KG1 (cell line): ENCODE measurements around the gene ZKSCAN4.

Source experiments
- DNase-seq: peaks from one replicate; lab custom pipeline; 2025; lab: John Stamatoyannopoulos, UW

The ZKSCAN4 gene

GRCh38 chr6:28248916-28249315 lies 3.2 kb downstream of the ZKSCAN4 start:
- no peak for DNase-seq

- no peak for DNase-seq
These were observed 6.7 kb downstream of the ZKSCAN4 start for GRCh38 chr6:28245206-28245941.

GRCh38 chr6:28243946-28244345 lies 8.1 kb downstream of the ZKSCAN4 start:
- no peak for DNase-seq

DNA sequence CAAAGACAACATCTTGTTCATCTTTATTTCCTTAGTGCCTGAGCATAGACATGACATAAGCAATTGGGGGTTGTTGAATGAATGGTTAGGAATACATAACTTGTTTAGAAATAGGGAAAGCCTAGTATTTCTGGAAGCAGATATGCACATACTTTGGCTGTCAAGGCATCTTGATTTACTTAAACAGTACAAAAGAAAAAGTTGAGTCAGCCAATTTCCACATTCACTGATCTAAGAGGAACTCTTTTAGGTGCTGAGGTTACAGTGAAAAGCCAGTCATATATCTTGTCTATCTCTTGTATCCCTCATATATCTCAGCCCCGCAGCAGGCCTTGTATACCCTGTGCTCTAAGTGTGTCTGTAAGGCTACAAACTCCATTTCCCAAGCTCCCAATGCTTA lies 11.6 kb downstream of the ZKSCAN4 start:
- DNase-seq: no peak

- DNase-seq: no peak
These were observed 12.4 kb downstream of the ZKSCAN4 start for GRCh38 chr6:28239636-28240035.

DNA sequence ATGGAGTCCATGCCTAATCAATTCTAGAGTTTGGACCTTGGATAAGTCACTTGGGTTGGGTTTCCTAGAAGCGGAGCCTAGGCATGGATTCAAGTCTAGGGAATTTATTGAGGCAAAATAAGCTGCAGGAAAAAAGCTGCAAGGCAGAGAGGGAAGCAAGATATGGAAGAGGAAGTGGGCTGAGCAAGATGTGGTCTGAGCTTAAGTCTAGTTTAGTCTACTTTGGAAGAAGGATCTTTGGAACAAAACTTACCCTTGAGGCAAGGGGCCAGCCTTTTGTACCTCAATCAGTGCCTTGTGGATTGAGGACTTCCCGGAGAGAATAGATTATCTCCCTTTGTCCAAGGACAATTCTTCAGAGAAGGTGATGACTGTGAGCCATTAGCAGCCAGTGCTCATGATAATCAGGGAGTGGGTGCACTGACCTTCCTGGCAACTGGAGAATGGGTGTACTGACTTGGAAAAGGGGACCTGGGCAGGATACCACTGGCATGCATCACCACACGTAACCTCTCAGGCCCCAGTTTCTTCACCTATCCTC lies 16.1 kb downstream of the ZKSCAN4 start:
- no peak for DNase-seq

DNA sequence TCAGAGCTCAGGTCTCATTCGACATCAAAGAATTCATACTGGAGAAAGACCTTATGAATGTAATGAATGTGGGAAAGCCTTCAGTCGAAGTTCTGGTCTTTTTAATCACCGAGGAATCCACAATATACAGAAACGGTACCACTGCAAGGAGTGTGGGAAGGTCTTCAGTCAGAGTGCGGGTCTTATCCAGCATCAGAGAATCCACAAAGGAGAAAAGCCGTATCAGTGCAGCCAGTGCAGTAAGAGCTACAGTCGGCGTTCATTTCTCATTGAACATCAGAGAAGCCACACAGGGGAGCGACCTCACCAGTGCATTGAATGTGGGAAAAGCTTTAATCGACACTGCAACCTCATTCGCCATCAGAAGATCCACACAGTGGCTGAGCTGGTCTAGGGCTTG lies 19.3 kb downstream of the ZKSCAN4 start:
- DNase-seq: no peak

DNA sequence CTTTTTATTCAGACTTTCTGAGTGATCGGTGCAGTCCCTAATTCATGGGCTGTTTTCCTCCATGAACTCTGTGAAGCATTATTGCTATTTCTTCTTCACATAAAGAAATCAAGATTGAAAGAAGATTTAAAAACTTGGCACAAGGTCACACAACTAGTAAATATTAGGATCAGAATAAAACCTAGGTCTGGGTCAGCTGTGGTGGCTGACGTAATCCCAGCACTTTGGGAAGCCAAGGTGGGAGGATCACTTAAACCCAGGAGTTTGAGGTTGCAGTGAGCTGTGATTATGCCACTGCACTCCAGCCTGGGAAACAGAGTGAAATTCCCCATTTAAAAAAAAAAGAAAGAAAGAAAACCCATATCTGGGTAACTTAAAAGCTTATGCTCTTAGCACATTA lies 25.6 kb downstream of the ZKSCAN4 start:
- DNase-seq: no peak

DNA sequence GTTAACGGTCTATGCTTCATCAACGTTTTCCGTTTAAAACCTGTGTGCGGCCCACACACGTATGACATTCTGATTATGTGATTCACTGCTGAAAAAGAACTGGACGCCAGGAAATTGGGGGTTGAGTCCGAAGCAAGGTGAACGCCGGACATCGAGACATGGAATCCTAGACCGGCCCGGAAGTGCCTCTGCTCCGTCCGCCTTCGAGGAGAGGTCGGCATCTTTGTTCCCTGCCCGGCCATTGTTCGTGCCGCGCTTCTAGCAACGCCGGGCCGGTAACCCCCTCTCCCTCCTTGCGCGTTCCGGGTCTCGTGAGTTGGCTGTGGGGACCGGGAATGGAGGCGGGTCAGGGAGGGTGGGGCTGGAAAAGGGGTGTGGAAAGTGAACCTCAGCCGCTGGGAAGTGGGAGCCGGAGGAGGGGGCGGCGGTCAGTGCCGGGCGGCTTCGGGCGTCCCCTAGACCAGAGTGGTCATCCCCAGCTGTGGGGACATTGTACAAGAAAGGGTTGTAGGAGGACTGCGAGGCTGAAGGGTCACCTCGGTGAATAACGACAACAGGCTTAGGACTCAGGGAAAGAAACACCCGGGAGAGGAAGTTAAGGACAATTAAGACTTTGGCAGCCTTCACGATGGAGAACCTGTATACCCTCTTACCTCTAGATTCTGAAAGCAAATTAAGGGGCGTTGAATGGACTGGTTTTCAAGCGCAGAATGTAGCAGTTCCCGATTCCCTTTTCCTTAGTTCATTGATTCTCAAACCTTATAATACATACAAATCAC lies 26.8 kb downstream of the ZKSCAN4 start, which contains the start of gene ZSCAN9:
TSS of gene ZSCAN9 (plus strand) at position 220 of the 779 bp plus-strand sequence. CDS start 1,810 bp downstream, outside the sequence.
- peak; percentile 46 for DNase-seq

DNA sequence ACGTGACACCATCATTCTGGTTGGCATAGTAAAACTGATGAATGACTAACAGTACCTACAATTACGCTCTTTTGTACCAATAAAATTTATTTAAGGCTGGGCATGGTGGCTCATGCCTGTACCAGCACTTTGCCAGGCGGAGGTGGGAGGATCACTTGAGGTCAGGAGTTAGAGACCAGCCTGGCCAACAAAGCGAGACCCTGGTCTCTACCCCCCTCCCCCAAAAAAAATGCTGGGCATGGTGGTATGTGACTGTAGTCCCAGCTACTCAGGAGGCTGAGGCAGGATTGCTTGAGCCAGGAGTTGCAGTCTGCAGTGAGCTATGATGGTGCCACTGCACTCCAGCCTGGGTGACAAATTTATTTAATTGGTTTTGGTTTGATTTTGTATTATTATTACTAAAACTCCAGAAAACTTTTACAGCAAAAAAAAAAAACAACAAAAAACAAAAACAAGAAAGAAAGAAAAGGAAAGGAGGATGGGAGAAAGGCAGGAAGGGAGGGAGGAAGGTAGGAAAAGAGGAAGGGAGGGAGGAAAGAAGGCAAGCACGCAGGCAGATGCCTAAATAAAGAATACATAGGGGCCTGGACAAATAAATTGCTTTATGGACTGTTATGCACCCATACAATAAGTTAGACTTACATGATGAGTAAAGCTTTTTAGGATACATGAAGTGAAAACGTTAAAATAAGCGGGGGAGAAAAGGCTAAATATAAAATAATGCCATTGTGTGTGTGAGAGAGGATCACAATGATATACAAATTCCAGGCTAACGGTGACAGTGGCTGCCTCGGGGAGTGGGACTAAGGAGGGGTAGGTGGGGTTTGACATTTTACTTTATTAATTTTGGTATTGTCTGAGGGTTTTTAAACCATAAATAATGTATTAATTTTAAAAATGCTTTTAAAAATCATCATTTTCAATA lies 27.7 kb downstream of the ZKSCAN4 start:
- DNase-seq: no peak

GRCh38 chr6:28220257-28221133 lies 31.6 kb downstream of the ZKSCAN4 start:
- DNase-seq: no peak

- DNase-seq: no peak
These were observed 33.5 kb downstream of the ZKSCAN4 start for GRCh38 chr6:28218312-28219248.

GRCh38 chr6:28217890-28218289 lies 34.2 kb downstream of the ZKSCAN4 start:
- no peak for DNase-seq

DNA sequence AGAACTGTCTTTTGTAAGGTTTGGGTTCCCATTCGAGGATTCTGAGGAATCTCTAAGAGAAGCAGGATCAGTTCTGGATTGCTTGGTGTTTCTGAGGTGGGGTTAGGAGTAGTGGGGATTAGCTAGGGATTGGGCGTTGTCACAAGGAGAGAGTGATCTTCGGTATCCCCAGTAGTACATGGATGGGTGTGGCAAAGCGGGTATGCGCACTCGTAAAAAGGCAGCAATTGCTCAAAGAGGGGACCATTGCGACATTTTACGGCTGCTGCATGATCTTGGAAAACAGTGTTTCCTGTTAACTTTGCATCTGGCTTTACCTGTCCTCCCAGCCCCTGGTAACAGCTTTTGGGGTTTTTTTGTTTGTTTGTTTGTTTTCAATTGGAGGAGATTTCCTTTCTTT lies 36.6 kb downstream of the ZKSCAN4 start:
- no peak for DNase-seq

- DNase-seq: no peak
These were observed 38.9 kb downstream of the ZKSCAN4 start for GRCh38 chr6:28213213-28213523.

DNA sequence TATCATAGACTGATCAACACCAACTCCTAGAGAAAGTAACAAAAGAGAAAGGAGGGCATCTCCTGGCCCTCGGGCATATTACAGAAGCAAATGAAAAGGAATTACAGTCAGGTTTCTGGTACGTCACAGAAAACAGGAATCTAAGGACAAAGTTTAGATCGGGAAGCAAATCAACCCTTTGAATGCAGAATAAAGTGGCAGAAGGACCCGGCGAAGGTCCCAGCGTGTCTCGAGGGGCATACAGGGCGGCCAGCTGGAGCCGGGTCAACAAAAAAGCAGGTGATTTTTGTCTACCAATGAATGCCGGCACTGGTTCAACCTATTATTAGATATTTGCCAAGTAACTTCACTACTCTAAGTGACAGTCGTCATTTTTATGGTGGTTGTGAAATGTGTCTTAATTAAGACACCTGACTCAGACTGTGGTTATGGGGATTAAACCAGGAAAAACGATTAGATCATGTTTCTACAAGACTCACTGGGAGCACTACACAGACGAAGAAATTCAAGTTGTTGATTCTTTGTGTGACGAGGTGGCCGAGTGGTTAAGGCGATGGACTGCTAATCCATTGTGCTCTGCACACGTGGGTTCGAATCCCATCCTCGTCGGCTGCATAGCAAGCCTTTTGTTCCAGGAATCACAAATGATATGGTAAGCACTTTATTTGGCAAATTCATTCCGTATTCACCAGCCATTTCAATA lies 39.4 kb downstream of the ZKSCAN4 start:
- peak; percentile 55 for DNase-seq

DNA sequence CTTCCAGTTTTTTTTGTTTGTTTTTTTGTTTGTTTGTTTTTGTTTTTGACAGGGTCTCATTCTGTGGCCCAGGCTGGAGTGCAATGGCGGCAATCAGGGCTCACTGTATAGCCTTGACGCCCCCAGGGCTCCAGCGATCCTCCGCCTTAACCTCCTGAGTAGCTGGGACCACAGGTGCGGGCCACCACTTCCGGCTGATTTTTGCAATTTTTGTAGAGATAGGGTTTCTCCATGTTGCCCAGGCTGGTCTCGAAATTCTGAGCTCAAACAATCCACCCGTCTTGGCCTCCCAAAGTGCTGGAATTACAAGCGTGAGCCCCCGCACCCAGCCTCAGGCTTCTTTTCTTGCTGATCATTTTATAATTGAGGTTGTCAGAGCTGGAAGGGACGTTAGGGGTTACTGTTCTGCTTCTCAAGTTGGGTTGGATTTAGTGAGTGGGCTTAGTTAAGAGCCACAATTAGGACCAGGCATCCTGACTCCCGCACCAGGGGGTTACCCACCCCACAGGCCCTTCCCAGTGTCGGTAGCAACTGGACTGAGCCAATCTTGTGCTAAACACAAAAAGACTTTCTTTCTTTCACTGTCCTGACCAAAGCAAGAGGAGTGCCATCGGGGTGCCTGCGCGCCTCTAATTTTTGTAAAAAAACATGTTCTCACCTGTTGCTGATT lies 40.1 kb downstream of the ZKSCAN4 start:
- DNase-seq: no peak

DNA sequence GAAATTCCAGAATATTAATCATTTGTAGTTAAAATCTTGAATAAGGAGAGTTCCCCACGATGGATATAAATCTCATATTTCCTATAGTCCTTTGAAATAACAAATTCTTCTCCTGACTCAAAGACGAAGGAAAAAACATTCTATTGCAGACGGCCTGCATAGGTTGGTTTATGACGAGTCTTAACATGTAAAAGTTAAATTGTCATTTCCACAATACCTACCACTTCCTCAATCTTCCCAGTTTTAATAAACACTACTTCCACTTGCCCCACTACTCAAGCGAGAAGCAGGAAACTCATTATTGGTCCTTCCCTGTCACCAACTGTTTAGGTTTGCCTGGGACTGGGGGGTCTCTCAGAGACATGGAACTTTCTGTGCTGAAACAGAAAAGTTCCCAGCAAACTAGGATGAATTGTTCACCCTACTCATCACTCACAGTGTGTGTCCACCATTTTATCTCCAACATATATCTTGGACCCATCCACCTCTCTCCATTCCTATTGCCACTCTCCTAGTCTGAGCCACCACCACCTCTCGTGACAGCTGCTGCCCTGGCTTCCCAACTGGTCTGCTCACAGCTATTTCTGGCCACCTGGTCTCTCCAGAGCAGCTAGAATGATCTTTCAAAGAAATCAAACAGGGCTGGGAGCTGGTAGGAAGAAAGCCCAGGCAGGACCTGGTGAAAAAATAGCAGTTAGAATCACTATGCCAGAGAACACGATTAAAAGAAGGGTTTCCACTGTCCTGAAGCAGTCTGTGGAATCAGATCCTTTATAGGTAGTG lies 42.1 kb downstream of the ZKSCAN4 start:
- no peak for DNase-seq
